ENCODE data around the gene CCNL2. TPM values are rescaled to one million over a fixed set of nuclear protein-coding genes. Genes with fewer than 3 reads are reported as not detected.

Gene CCNL2
- total RNA-seq, 8 experiments from 2014 or later, result 99.6 to 392 (median 163) TPM

GRCh38 chr1:1356166-1356795, 42.9 kb downstream of the CCNL2 start:
- Histone ChIP-seq H3K27ac (no peak overlapping the region), H3K4me1 (replicated peaks in 1 of 2) (peaks cover 53 to 75% of the 10 kb centered on the region in 2 donors), H3K4me3 (no peak overlapping the region)
- no peak for ATAC-seq (replicated peaks in 6 of 8)
- WGBS, 10 experiments, result no CpG with 5 or more reads among the region's 8 CpGs
- in situ Hi-C loops (cut with MboI; ENCODE audit: low pct_unique_long_range_greater_than_20kb in 2 of 9, low sequenced_read_pairs in 9 of 9, unreplicated experiment in 9 of 9), result no loop called here

- Histone ChIP-seq H3K4me3 (peak overlapping the region in 2 of 5 donors; percentile 5 to 22), H3K4me1 (replicated peaks in 1 of 2) (peaks cover 48 to 70% of the 10 kb centered on the region in 2 donors), H3K27ac (no peak overlapping the region)
- ATAC-seq (replicated peaks in 6 of 8), result peak in 2 of 8 experiments; percentile 15 to 16
- in situ Hi-C loops (cut with MboI; ENCODE audit: low pct_unique_long_range_greater_than_20kb in 2 of 9, low sequenced_read_pairs in 9 of 9, unreplicated experiment in 9 of 9), result no loop called here
- WGBS, 10 experiments, result no CpG with 5 or more reads among the region's 52 CpGs
These were observed 43.7 kb downstream of the CCNL2 start for GRCh38 chr1:1355416-1355815.

- H3K4me3 ChIP-seq, result peak overlapping the region in 3 of 5 donors; percentile 7 to 21 (median 17)
- in situ Hi-C loops (cut with MboI; ENCODE audit: low pct_unique_long_range_greater_than_20kb in 2 of 9, low sequenced_read_pairs in 9 of 9, unreplicated experiment in 9 of 9), result no loop called here
- WGBS, 10 experiments, result 35 to 82% (median 66%) methylated on average over 2 to 24 of the region's 116 CpGs; no CpG with 5 or more reads in 7 of the 10 experiments
- no peak for ATAC-seq (replicated peaks in 6 of 8)
- no peak overlapping the region for H3K27ac ChIP-seq
- peaks cover 41 to 62% of the 10 kb centered on the region in 2 donors for H3K4me1 ChIP-seq (replicated peaks in 1 of 2)
These were observed 44.6 kb downstream of the CCNL2 start for GRCh38 chr1:1354271-1355247.

GRCh38 chr1:1353389-1354151, 45.6 kb downstream of the CCNL2 start:
- Histone ChIP-seq H3K4me3 (peak overlapping the region in 1 of 5 donors; percentile 17), H3K4me1 (replicated peaks in 1 of 2) (peaks cover 31 to 52% of the 10 kb centered on the region in 2 donors), H3K27ac (no peak overlapping the region)
- WGBS, 10 experiments, result 47 to 100% (median 64%) methylated on average over 3 to 17 of the region's 28 CpGs; no CpG with 5 or more reads in 6 of the 10 experiments
- ATAC-seq (replicated peaks in 6 of 8), result no peak
- in situ Hi-C loops (cut with MboI; ENCODE audit: low pct_unique_long_range_greater_than_20kb in 2 of 9, low sequenced_read_pairs in 9 of 9, unreplicated experiment in 9 of 9), result no loop called here

- 44 to 60% methylated on average over 1 to 3 of the region's 5 CpGs; no CpG with 5 or more reads in 8 of the 10 experiments for WGBS, 10 experiments
- Histone ChIP-seq H3K27ac (no peak overlapping the region), H3K4me3 (no peak overlapping the region), H3K4me1 (replicated peaks in 1 of 2) (peaks cover 27 to 46% of the 10 kb centered on the region in 2 donors)
- ATAC-seq (replicated peaks in 6 of 8), result no peak
- in situ Hi-C loops (cut with MboI; ENCODE audit: low pct_unique_long_range_greater_than_20kb in 2 of 9, low sequenced_read_pairs in 9 of 9, unreplicated experiment in 9 of 9), result no loop called here
These were observed 46.2 kb downstream of the CCNL2 start for GRCh38 chr1:1352786-1353388.

- in situ Hi-C loops (cut with MboI; ENCODE audit: low pct_unique_long_range_greater_than_20kb in 2 of 9, low sequenced_read_pairs in 9 of 9, unreplicated experiment in 9 of 9), result no loop called here
- 20 to 80% (median 64%) methylated on average over 1 to 13 of the region's 29 CpGs; no CpG with 5 or more reads in 6 of the 10 experiments for WGBS, 10 experiments
- Histone ChIP-seq H3K4me3 (peak overlapping the region; percentile 21 to 37 (median 24)), H3K4me1 (replicated peaks in 1 of 2) (peaks cover 29 to 45% of the 10 kb centered on the region in 2 donors), H3K27ac (peak overlapping the region; percentile 36 to 70)
- ATAC-seq (replicated peaks in 6 of 8), result peak in 2 of 8 experiments; percentile 6 to 8
These were observed 47.4 kb downstream of the CCNL2 start for GRCh38 chr1:1351511-1352427.

GRCh38 chr1:1349256-1350012, 49.7 kb downstream of the CCNL2 start, which contains the start of gene DVL1:
TSS of gene DVL1 (minus strand) at chr1:1349418. CDS start at chr1:1349065, 353 bp downstream.
- in situ Hi-C loops (cut with MboI; ENCODE audit: low pct_unique_long_range_greater_than_20kb in 2 of 9, low sequenced_read_pairs in 9 of 9, unreplicated experiment in 9 of 9), result no loop called here
- WGBS, 10 experiments, result no CpG with 5 or more reads among the region's 122 CpGs
- H3K4me3 ChIP-seq, result peak within 1 kb of the TSS; percentile 56 to 85 (median 69)
- peak; percentile 31 to 87 (median 82) for ATAC-seq (replicated peaks in 6 of 8)
- peaks cover 28 to 37% of the 10 kb centered on the region in 2 donors for H3K4me1 ChIP-seq (replicated peaks in 1 of 2)
- H3K27ac ChIP-seq, result peak within 1 kb of the TSS; percentile 93 to 97

GRCh38 chr1:1348420-1349255, 50.5 kb downstream of the CCNL2 start:
- 0 to 2% (median 0%) methylated on average over 1 to 19 of the region's 109 CpGs; no CpG with 5 or more reads in 4 of the 10 experiments for WGBS, 10 experiments
- Histone ChIP-seq H3K4me3 (peak overlapping the region; percentile 56 to 85 (median 69)), H3K4me1 (replicated peaks in 1 of 2) (peaks cover 28 to 30% of the 10 kb centered on the region in 2 donors), H3K27ac (peak overlapping the region; percentile 93 to 97)
- in situ Hi-C loops (cut with MboI; ENCODE audit: low pct_unique_long_range_greater_than_20kb in 2 of 9, low sequenced_read_pairs in 9 of 9, unreplicated experiment in 9 of 9), result no loop called here
- peak; percentile 5 to 38 (median 32) for ATAC-seq (replicated peaks in 6 of 8)

GRCh38 chr1:1347663-1348419, 51.3 kb downstream of the CCNL2 start:
- Histone ChIP-seq H3K4me1 (replicated peaks in 1 of 2) (peaks cover 24 to 28% of the 10 kb centered on the region in 2 donors), H3K27ac (no peak overlapping the region), H3K4me3 (peak overlapping the region; percentile 56 to 85 (median 69))
- WGBS, 10 experiments, result 0 to 30% (median 11%) methylated on average over 3 to 15 of the region's 26 CpGs; no CpG with 5 or more reads in 4 of the 10 experiments
- ATAC-seq (replicated peaks in 6 of 8), result peak in 3 of 8 experiments; percentile 1 to 14 (median 7)
- in situ Hi-C loops (cut with MboI; ENCODE audit: low pct_unique_long_range_greater_than_20kb in 2 of 9, low sequenced_read_pairs in 9 of 9, unreplicated experiment in 9 of 9), result no loop called here

All from motor neuron (in vitro differentiated cells).